ENCODE data around the gene FXYD6.
"Not testable (repeated sequence)": the region's sequence is repeated elsewhere in the genome, so short reads cannot be mapped to it uniquely, and the experiment has no call there.

The FXYD6 gene

GRCh38 chr11:117868815-117869561 lies 7.5 kb downstream of the FXYD6 start:
- DNase-seq (ENCODE audit: low read depth) = no peak

GRCh38 chr11:117868088-117868487 lies 8.4 kb downstream of the FXYD6 start:
- no peak for DNase-seq (ENCODE audit: low read depth)

- DNase-seq (ENCODE audit: low read depth) = no peak
These were observed 9.9 kb downstream of the FXYD6 start for GRCh38 chr11:117866526-117866925.

GRCh38 chr11:117865546-117865945 lies 10.9 kb downstream of the FXYD6 start:
- not testable (repeated sequence) for DNase-seq (ENCODE audit: low read depth)

GRCh38 chr11:117863383-117863782 lies 13.1 kb downstream of the FXYD6 start:
- DNase-seq (ENCODE audit: low read depth) = no peak

GRCh38 chr11:117862753-117863152 lies 13.7 kb downstream of the FXYD6 start:
- DNase-seq (ENCODE audit: low read depth) = no peak

GRCh38 chr11:117862019-117862725 lies 14.3 kb downstream of the FXYD6 start:
- DNase-seq (ENCODE audit: low read depth) = no peak

GRCh38 chr11:117861151-117862018 lies 15.1 kb downstream of the FXYD6 start:
- no peak for DNase-seq (ENCODE audit: low read depth)

GRCh38 chr11:117860139-117860538 lies 16.3 kb downstream of the FXYD6 start:
- DNase-seq (ENCODE audit: low read depth) = no peak

- no peak for DNase-seq (ENCODE audit: low read depth)
These were observed 16.9 kb downstream of the FXYD6 start for GRCh38 chr11:117859488-117860112.

- DNase-seq (ENCODE audit: low read depth) = no peak
These were observed 17.4 kb downstream of the FXYD6 start for GRCh38 chr11:117859061-117859460.

- no peak for DNase-seq (ENCODE audit: low read depth)
These were observed 18.6 kb downstream of the FXYD6 start for GRCh38 chr11:117857734-117858414.

GRCh38 chr11:117855912-117856651 lies 20.4 kb downstream of the FXYD6 start:
- DNase-seq (ENCODE audit: low read depth) = no peak

GRCh38 chr11:117855186-117855845 lies 21.1 kb downstream of the FXYD6 start:
- DNase-seq (ENCODE audit: low read depth) = no peak

- DNase-seq (ENCODE audit: low read depth) = no peak
These were observed 24.1 kb downstream of the FXYD6 start for GRCh38 chr11:117852309-117852708.

- DNase-seq (ENCODE audit: low read depth) = peak; percentile 58
These were observed 24.6 kb downstream of the FXYD6 start for GRCh38 chr11:117851852-117852251.

- DNase-seq (ENCODE audit: low read depth) = peak; percentile 51
These were observed 25.4 kb downstream of the FXYD6 start for GRCh38 chr11:117851106-117851505.

GRCh38 chr11:117849781-117850414 lies 26.6 kb downstream of the FXYD6 start:
- no peak for DNase-seq (ENCODE audit: low read depth)

GRCh38 chr11:117843666-117844484 lies 32.6 kb downstream of the FXYD6 start:
- DNase-seq (ENCODE audit: low read depth) = peak; percentile 46
